DOHH2 (cell line): ENCODE data around the gene PARP8.

Source experiments
- CTCF ChIP-seq: fragments of 200-600 bp; sonication (generic); IDR thresholded peaks from one replicate; pipeline ENCODE4 v1.5.1; 2014; ENCODE audit warnings: antibody characterized with exemption, mild to moderate bottlenecking, low read depth, low read length; ENCODE audit not compliant: poor library complexity, severe bottlenecking
- EZH2phosphoT487 ChIP-seq: fragments of 200-600 bp; sonication (generic); IDR thresholded peaks from 2 replicates; pipeline ENCODE4 v1.6.1; 2017; ENCODE audit warnings: borderline replicate concordance, mild to moderate bottlenecking, antibody characterized with exemption, low read length, moderate library complexity, mixed read lengths

GRCh38 chr5:50646591-50646990 lies 19.8 kb upstream of the PARP8 start:
- no peak for TF ChIP-seq CTCF
- TF ChIP-seq EZH2phosphoT487: no peak
